GM18505 (cell line): ENCODE data around the gene TXNDC11.
A peak's percentile ranks its signal among the peaks of the same experiment; 100 is the strongest.

Experiments
- ATAC-seq: cut with Tn5 transposase; IDR thresholded peaks from one replicate; pipeline ENCODE4 v1.9.1; 2021; ENCODE audit not compliant: unreplicated experiment
- POLR2A ChIP-seq: IDR thresholded peaks from 4 replicates; pipeline ENCODE4 v1.6.1; 2011; ENCODE audit warnings: borderline replicate concordance; ENCODE audit not compliant: insufficient read depth, insufficient read length; ENCODE audit errors: extremely low read depth

Gene TXNDC11

GRCh38 chr16:11696266-11697012 is 46.2 kb downstream of the TXNDC11 start:
- no peak for TF ChIP-seq POLR2A
- no peak for ATAC-seq

DNA sequence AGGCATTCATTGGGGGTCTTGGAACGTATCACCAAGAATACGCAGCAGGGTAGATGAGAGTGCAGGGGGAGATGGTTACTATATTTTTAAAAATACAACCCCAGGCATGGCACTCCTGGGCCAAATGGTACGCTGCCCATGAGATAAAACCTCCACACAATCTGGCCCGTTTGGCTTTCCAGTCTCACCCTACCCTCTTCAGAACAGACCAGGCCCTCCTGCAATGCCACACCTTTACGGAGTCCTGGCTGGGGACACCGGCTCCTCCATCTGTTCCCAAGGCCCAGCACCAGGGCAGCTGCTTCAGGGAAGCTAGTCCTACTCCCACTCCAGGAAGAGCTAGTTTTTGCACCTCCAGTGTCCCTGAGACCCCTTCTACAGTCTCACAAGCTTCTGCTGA is 50.0 kb downstream of the TXNDC11 start:
- ATAC-seq = no peak
- no peak for TF ChIP-seq POLR2A

DNA sequence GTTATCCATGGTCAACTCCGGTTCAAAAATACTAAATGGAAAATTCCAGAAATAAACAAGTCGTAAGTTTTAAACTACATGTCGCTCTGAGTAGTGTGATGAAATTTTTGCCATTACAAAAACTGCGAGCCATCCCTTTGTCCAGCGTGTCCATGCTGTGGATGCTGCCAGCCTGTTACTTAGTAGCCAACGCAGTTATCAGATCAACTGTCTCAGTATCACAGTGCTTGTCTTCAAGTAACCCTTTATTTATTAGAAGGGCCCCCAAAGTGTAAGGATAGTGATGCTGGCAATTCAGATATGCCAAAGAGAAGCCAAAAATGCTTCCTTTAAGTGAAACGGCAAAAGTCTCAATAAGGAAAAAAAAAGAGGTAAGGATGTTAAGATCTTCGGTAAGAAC is 50.5 kb downstream of the TXNDC11 start:
- ATAC-seq = no peak
- no peak for TF ChIP-seq POLR2A

GRCh38 chr16:11691771-11692170 is 50.9 kb downstream of the TXNDC11 start:
- ATAC-seq = no peak
- no peak for TF ChIP-seq POLR2A

- no peak for TF ChIP-seq POLR2A
- ATAC-seq = no peak
Measured at GRCh38 chr16:11691235-11691634, 51.4 kb downstream of the TXNDC11 start.

DNA sequence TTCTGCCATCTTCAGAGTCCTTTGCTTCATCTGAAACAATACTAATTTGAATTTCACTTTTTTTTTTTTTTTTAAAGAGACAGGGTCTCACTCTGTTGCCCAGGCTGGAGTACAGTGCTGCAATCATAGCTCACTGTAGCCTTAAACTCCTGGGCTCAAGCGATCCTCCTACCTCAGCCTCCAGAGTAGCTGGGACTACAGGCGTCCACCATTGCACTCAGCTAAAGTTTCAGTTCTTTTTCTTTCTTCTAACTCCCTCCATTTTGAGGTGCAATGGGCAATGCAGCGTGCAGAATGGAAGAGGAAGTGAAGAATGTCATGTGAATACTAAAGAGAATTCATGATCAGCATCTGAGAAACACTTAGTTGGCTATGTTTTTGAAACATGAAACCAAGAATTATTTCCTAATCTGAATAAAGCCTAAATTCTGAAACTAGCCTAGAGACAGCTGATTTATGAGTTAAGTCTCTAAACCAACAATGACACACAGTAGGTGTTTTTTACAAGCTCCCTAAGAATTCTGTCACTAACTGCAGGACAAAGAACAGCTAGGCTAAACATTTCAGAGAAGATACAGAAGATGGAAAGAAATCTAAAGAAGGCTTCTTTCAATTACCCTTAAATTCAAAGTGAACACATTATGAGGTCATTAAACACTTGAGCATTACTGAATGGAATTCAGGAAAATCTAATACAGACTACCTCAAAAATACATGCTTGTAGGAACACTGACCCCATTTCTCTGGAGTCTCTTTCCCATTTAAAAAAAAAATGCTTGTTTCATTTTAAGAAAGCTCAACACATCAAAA is 53.4 kb downstream of the TXNDC11 start:
- TF ChIP-seq POLR2A = no peak
- ATAC-seq = peak; percentile 85

GRCh38 chr16:11688520-11688886 is 54.2 kb downstream of the TXNDC11 start:
- no peak for ATAC-seq
- no peak for TF ChIP-seq POLR2A

DNA sequence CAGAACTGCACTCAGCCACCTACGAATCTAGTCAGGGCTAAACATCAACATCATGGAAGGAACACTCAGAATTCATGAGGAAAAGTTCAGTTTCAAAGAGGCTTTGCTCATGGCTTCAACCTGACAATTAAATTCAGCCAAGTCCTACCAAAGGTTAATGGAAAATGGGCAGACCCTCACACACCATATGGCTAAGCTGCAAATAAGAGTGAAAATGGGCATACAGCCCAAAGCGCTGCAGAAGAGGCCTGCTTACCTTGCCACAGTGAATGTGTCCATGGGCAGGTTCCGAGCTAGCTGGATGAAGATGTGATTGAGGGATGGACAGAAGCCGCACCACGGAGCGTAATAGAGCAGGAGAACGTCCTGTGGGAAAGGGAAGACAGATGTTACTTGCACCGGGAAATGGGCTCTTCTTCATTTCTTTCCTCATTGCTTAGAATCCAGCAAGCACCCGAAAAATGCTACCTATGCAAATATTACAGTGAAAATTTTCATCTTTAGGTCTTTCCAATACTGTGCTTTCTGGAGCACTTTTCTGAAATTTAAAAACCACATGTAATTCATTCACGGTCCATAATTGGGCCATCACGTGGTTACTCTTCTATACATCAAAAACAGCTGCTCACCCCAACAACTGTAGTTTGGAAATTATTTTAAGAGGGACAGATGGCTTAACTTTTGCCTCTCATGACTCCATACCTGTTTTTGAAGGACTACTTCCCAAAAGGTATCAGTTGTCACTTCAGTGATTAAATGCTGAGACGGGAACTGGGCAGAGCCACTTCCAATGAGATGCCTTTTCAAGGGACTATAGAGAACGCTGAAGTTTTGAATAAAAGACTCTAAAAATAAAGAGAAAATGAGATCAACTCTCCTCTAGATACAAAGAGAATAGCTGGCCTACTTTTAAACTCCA is 54.8 kb downstream of the TXNDC11 start:
- ATAC-seq = no peak
- no peak for TF ChIP-seq POLR2A

DNA sequence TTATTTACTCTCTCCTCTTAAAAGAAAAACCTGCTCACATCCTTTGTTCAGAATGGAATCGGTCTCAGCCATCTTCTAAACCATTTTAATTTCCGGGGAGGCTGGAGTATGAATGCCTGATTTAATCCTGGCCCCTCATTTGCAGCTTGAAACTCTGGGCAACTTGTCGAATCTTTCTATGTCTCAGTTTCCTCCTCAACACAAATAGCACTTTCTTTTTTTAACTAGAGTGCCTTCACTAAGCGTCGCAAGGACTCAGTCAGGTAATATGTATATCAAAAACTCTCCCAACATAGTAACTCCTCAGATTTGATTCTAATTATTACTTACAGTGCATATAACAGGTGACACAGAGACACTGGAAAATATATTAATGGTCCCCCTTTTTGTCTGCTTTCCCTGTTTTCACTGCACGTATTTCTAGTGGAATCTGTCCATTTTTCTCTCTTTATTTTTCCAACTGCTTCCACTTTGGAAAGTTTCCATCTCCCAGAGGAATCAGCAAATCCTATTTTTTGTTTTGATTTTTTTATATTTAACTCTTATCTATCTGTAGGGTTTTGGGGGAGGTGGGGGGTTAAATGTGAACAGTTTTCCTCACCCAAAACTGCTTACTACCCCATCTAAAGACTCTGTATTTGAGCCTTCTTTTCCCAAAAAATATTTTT is 55.8 kb downstream of the TXNDC11 start:
- no peak for TF ChIP-seq POLR2A
- no peak for ATAC-seq

- no peak for ATAC-seq
- TF ChIP-seq POLR2A = no peak
Measured at GRCh38 chr16:11685844-11686618, 56.6 kb downstream of the TXNDC11 start.

- ATAC-seq = no peak
- no peak for TF ChIP-seq POLR2A
Measured at GRCh38 chr16:11684231-11685025, 58.2 kb downstream of the TXNDC11 start.
